ENCODE measurements around the gene SLC2A9. TPM values are rescaled to one million over a fixed set of nuclear protein-coding genes. Genes with fewer than 3 reads are reported as not detected.

The SLC2A9 gene
- total and polyA plus RNA-seq, 8 donors, result 1.2 to 5.7 (median 2.4) TPM

DNA sequence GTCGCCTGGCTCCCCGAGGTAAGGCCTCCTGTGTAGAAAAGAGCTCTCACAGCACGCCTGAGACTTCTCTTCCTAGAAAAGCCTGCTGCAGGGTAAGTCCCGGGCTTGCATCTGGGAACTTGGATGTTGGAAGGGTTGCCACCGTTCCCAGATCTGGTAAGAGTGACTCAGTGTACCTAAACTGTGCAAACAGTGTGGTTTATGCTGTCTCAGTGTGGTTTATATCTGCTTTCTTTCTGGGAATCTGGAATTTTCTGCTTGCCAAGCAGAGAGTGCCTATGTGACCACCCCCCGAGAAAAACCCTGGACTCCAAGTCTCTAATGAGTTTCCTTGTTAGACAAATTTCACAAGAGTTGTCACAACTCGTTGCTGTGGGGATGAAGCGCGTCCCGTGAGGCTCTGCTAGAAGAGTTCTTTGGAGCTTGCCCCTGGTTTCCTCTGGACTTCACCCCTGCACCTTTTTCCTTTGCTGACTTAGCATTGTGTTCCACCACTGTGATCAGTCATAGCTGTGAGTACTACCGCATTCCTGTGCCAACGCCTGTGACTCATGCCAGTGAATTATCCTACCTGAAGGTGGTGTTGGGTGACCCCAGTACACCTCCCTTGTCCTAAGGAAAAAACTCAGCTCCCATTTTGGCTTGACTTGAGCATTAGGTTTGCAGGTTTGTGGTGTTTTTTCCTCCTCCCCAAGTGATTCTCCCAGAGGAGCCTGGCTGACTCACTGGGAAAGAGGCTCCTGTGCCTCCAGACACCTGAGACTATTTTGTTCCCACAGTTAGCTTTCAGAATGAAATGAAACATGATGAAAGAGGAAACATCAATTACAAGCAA lies 14.5 kb downstream of the SLC2A9 start:
- TF ChIP-seq, protein P1, sequence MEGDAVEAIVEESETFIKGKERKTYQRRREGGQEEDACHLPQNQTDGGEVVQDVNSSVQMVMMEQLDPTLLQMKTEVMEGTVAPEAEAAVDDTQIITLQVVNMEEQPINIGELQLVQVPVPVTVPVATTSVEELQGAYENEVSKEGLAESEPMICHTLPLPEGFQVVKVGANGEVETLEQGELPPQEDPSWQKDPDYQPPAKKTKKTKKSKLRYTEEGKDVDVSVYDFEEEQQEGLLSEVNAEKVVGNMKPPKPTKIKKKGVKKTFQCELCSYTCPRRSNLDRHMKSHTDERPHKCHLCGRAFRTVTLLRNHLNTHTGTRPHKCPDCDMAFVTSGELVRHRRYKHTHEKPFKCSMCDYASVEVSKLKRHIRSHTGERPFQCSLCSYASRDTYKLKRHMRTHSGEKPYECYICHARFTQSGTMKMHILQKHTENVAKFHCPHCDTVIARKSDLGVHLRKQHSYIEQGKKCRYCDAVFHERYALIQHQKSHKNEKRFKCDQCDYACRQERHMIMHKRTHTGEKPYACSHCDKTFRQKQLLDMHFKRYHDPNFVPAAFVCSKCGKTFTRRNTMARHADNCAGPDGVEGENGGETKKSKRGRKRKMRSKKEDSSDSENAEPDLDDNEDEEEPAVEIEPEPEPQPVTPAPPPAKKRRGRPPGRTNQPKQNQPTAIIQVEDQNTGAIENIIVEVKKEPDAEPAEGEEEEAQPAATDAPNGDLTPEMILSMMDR (IDR thresholded peaks at IDR 0.05), result no peak
- WGBS, 2 donors, result 61 to 65% methylated on average over 12 of the region's 12 CpGs
- peak overlapping the region; percentile 40 to 80 (median 78) for H3K27ac ChIP-seq
- peak; percentile 72 to 82 (median 80) for ATAC-seq
- H3K9me3 ChIP-seq, result no peaks in the 10 kb centered on the region
- H3K36me3 ChIP-seq, result no peaks in the 10 kb centered on the region
- FAIRE-seq, result no peak
- H3K4me1 ChIP-seq, result peaks cover 0 to 16% (median 6%) of the 10 kb centered on the region in 3 donors
- H3K4me3 ChIP-seq, result no peak overlapping the region
- intact Hi-C loops (cut with DNase I), result no loop called here
- H3K27me3 ChIP-seq, result no peaks in the 10 kb centered on the region
- peak in 4 of 6 donors; percentile 38 to 72 (median 53) for DNase-seq

DNA sequence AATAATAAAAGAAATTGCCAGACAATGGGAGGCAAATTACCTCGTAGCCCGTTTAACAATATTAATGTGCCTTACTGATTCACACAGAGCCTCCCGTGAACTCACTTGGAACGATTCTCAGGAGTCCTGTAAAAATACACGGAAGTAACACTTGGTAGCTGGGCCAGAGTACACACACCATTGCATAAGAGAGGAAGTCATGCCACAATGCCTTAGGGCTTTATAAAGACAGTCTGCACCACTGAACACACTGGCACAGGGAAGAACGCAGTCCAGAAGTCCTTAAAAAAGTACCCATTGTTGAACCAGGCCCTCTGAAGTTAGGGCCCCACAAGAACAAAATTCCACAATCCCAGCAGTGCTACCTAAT lies 15.1 kb downstream of the SLC2A9 start:
- Histone ChIP-seq H3K27ac (peak overlapping the region; percentile 36 to 80 (median 78)), H3K9me3 (no peaks in the 10 kb centered on the region)
- FAIRE-seq, result peak; percentile 60

DNA sequence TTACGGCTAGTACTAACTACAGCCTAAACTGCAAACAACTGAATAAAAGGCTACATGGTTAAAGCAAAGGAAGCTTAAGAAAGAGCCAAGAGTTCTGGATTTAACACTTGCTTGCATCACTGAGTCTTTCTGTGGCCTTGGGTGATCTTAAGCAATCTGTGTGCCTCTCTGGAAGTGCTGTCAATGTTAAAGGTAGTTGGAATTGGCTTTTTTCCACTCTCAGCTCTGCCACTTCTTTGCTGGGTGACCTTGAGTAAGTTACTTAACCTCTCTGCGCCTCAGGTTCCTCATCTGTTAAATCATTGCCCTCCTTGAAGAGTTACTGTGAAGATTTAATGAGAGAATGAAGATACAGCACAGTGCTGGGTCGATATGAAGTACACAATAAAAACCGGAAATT lies 15.7 kb downstream of the SLC2A9 start:
- Histone ChIP-seq H3K27ac (peak overlapping the region; percentile 36 to 80 (median 78)), H3K9me3 (no peaks in the 10 kb centered on the region), H3K27me3 (no peaks in the 10 kb centered on the region), H3K36me3 (no peaks in the 10 kb centered on the region), H3K4me3 (no peak overlapping the region), H3K4me1 (peaks cover 0 to 16% (median 6%) of the 10 kb centered on the region in 3 donors)
- ATAC-seq (no peak), FAIRE-seq (no peak), DNase-seq (no peak)
- 64 to 70% methylated on average over 4 of the region's 4 CpGs for WGBS, 2 donors
- intact Hi-C loops (cut with DNase I), result no loop called here
- TF ChIP-seq, protein P1 (IDR thresholded peaks at IDR 0.05), result no peak

More for the DNA sequence above, 15.1 kb downstream of the SLC2A9 start:
- Histone ChIP-seq H3K27me3 (no peaks in the 10 kb centered on the region), H3K4me1 (peaks cover 0 to 16% (median 6%) of the 10 kb centered on the region in 3 donors), H3K36me3 (no peaks in the 10 kb centered on the region), H3K4me3 (no peak overlapping the region)
- intact Hi-C loops (cut with DNase I), result no loop called here
- ATAC-seq (peak; percentile 86 to 95 (median 92)), DNase-seq (peak in 3 of 6 donors; percentile 53 to 59 (median 59))
- TF ChIP-seq, protein P1 (IDR thresholded peaks at IDR 0.05), result no peak
- WGBS, 2 donors, result 10 to 12% methylated on average over 6 of the region's 6 CpGs

DNA sequence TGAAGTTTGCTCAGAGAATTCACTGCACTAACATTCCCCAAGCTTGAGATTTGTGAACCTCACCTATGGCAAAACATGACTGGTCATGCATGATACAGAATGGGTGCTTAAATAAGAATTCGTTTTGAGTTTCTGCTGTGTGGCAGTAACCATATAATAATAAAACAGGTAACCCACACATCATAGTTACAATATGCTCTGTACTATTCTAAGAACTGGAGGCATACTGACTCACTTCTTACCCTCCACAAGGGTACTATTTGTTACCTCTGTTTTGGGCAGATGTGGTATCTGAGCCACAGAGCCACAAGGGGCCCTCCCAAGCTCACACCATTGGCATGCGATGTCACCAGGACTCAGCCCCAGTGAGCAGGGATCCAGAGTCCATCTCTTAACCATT lies 17.6 kb downstream of the SLC2A9 start:
- WGBS, 2 donors, result 77 to 82% methylated on average over 2 of the region's 2 CpGs

More for the DNA sequence above, 17.6 kb downstream of the SLC2A9 start:
- TF ChIP-seq, protein P1 (IDR thresholded peaks at IDR 0.05), result no peak
- no peak for DNase-seq
- Histone ChIP-seq H3K27ac (no peak overlapping the region), H3K4me3 (no peak overlapping the region), H3K36me3 (no peaks in the 10 kb centered on the region), H3K4me1 (peaks cover 0 to 16% (median 6%) of the 10 kb centered on the region in 3 donors), H3K27me3 (no peaks in the 10 kb centered on the region), H3K9me3 (no peaks in the 10 kb centered on the region)
- no peak for ATAC-seq
- intact Hi-C loops (cut with DNase I), result no loop called here
- no peak for FAIRE-seq

Measured in pancreas (tissue), 10 donors.